Inflammatory macrophage treated with lipopolysaccharide for 4 hours (primary cell): ENCODE measurements around the gene MRPL21.
A peak's percentile ranks its signal among the peaks of the same experiment; 100 is the strongest.
"Not testable (repeated sequence)": the region's sequence is repeated elsewhere in the genome, so short reads cannot be mapped to it uniquely, and the experiment has no call there.

Source experiments
- DNase-seq: peaks from one replicate; pipeline ENCODE4 v3.0.0-alpha.2; 2020

Gene MRPL21

DNA sequence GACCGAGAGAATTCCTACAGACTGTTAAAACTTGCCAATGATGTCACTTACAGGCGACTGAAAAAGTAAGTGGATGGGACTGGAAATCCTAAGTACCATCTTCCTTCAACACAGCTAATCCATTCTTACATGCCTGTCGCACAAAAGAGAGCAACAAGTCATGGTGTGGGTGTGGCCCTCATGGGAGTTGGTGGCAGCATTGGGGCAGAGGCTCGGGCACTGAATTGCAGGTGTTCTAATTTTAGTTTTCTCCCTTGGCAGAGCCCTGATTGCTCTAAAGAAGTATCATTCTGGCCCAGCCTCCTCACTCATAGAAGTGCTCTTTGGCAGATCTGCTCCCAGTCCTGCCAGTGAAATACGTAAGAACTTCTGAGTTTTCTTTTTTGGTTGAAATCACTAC, 4.6 kb upstream of the MRPL21 start:
- DNase-seq = no peak

GRCh38 chr11:68905421-68906360, 2.1 kb upstream of the MRPL21 start:
- no peak for DNase-seq

- peak; percentile 42 for DNase-seq
Measured at GRCh38 chr11:68904248-68904847, 716 bp upstream of the MRPL21 start.

DNA sequence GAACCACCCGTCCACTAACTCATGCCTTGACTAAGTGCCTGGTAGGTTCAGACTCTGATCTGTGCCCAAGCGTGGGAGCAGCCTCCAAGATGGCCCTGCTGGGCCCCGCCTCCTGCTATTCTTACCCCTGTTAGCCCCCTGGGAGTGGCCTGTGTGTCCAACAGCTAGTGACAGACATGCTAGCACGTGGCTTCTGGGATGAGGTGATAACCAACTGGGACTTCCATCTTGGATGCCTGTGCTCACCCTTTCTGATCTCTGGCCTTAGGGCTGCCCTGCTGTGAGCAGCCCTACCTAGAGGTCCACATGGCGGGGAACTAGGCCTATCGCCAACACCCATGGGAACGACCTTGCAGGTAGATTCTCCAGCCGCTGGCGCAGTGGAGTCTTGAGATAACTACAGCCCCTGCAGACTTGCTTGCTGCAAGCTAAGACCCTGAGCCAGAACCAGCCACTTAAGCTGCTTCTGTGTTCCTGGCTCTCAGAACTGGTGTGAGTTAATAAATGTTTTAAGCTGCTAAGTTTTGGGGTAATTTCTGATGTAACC, 2.7 kb downstream of the MRPL21 start:
- DNase-seq = no peak

GRCh38 chr11:68897441-68897840, 6.2 kb downstream of the MRPL21 start:
- DNase-seq = no peak

- no peak for DNase-seq
Measured at GRCh38 chr11:68896171-68896959, 7.3 kb downstream of the MRPL21 start.

GRCh38 chr11:68893282-68893681, 10.3 kb downstream of the MRPL21 start:
- no peak for DNase-seq

GRCh38 chr11:68892576-68892975, 11.1 kb downstream of the MRPL21 start:
- DNase-seq = no peak

DNA sequence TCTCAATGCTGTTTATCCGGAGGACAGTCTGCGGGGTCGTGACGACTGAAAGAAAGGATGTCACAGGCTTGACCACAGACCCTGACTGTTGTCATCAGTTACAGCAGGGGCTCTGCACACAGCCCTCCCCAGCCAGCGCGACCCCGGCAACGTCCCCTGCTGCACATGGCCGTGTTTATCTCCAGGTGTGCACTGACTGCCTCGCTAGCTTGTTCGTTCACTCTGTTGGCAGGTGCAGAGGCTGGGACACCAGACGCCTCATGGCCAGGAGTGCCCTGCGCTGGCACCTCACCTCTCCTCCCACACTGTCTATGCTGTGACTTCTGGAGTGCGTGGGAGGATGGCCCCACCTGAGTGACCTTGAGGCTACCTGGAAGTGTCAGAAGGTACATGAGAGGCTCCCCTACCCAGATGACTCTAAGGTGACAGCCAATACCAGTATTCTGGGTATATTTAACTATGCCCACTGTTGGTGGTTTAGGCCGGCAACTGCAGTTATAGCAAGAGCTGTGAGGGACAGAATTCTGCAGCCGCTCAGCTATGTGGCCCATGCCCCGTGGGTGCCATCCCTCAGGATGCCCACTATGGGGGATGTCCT, 12.2 kb downstream of the MRPL21 start:
- DNase-seq = no peak

DNA sequence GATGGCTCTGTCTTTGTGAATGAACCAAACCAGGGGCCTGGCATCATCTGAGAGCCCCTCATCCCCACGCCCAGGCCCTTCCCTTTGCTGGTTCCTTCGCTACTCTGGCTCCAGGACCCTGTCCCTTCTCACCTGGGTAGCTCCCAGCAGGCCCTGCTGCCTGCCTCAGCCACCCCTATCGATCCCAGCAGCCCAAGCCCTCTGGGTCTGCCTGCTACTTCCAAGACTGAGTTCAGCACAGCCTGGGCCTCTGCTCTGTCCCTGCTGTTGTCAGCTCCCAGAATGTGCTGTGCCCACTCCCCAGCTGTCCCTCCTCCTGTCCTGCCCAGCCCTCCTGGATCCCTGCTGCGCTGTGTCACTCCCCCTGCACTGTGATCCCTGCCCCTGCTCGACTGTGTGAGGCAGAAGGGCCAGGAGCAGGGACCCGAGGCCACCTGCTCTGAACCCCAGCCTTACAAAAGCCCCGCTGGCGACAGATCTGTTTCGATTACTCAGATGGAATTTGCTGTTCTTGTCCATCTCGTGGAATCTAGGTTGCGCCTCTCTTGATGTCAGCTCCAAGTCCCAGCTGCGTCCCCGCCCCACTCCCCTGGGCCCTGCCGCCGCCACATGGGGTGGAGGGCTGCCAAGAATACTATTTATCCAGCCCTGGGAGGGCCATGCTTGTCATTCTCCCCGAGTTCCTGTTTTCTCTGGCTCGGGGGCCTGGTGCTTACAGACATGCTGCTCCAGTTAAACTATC, 13.0 kb downstream of the MRPL21 start:
- DNase-seq = no peak

DNA sequence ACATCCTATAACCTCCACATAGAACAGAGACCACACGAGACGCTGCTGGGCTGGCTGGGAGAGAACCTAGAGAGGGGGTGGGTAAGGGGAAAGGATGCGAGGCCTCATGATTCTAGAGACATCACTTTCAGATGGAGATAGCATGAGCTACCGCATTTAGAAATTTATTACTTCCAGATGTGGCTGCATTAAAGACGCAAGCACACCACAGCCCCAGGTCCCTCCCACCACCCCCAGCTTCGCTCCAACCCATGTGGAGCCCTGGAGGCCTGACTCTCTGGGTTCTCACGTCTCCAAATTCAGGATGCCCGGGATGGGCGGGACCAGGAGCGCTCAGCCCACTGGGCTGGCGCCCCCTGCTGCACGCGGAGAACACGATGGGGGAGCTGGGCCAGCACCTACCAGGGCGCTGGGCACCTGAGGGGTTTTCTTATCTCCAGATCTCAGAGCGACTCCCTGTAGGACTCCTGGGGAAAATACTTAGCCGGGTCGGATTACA, 13.6 kb downstream of the MRPL21 start:
- no peak for DNase-seq

DNA sequence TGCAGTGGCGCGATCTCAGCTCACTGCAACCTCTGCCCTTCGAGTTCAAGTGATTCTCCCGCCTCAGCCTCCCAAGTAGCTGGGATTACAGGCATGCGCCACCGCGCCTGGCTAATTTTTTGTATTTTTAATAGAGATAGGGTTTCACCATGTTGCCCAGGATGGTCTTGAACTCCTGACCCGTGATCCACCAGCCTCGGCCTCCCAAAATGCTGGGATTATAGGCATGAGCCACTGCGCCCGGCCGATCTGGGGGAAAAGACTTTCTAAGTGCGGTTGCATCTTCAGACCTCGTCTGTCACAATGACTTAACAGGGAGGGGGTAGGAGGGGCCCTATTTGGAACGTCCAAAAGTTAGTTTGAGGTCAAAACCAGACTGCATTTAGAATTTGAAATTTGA, 18.8 kb downstream of the MRPL21 start:
- not testable (repeated sequence) for DNase-seq

GRCh38 chr11:68882391-68882790, 21.2 kb downstream of the MRPL21 start:
- DNase-seq = no peak

- no peak for DNase-seq
Measured at GRCh38 chr11:68881320-68881719, 22.3 kb downstream of the MRPL21 start.

DNA sequence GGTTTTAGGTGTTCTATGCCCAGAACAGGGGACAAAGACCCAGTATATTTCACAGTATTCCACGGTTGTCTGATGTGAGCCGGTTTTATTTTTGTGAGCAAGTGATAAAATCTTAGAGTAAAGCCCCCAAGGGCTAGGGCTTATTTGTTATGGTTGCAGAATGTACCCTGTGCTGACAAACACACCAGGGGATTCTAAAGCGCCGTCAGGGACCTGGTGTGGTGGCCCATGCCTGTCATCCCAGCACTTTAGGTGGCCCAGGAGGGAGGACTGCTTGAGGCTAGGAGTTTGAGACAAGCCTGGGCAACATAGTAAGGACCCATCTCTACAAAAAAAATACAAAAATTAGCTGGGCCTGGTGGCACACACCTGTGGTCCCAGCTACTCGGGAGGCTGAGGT, 22.8 kb downstream of the MRPL21 start:
- no peak for DNase-seq

DNA sequence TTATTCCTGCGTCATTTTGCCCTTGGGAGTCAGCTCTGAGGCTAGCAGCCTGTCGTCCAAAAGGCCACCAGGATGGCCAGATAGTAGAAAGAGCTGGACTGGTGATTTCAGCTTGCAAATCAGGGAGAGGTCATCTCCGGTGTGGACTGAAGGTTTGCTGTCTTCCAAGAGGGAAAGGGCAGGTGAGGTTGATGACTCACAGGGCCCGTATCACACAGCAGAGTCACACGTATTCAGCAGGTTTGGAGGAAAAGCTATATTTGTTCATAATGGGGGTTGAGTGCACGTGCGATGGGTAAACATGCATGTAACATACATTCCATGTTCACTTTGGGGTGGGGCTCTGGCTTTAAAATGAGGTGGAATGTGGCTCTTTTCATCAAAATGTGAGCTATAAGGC, 25.6 kb downstream of the MRPL21 start:
- no peak for DNase-seq

DNA sequence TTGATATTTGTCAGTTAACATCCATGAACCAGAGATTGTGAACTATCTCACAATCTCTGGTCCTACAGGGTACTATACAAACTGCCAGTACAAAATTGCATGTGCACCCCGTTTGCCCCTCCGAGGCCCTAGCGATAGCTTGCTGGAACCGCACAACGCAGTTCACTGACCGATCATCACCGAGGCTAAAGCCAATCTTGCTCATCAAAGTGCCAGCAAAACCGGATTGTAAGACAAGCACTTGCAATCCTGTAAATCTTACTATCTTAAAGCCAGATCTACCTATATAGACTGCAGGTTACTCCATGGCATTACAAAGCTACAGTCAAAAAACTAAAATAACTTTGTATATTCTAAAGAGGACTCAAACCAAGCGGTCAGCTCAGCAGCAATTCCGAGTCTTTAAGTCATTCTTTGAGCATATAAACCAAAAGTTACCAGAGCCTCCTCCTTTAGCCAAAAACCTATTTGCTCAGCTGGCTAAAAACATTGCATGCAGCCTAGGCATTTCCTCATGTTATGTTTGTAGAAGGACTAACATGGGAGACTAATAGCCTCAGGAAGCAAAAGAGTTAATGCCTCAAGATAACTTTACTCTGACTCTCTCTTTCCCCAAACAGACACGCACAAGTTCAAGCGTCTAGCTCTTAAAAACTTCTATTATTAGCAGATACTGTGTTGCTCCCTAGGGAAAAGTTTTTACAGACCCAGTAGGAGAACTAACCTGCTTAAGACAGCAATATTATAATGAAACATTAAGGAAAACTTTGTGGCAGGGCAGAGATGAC, 31.2 kb downstream of the MRPL21 start:
- DNase-seq = no peak

DNA sequence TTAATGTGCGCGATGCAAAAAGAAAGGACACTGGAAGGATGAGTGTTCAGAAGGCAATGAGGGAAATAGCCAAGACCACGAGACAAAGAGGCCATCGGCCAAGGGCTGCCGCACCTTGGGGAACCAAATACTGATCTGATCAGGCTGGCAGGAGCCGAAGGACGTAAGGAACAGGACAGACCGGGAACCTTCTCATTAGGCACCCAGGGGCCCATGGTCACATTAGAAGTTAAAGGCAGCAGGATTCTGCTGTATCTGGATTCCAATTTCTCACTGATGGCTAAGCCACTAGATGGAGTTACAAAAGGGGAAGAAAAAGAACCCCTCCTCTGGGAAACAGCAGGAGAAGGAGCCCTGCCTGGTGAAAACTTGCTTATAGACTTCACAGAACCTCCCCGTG, 33.2 kb downstream of the MRPL21 start:
- peak; percentile 12 for DNase-seq

- no peak for DNase-seq
Measured at GRCh38 chr11:68868221-68868835, 35.3 kb downstream of the MRPL21 start.

GRCh38 chr11:68867066-68867465, 36.6 kb downstream of the MRPL21 start:
- no peak for DNase-seq

DNA sequence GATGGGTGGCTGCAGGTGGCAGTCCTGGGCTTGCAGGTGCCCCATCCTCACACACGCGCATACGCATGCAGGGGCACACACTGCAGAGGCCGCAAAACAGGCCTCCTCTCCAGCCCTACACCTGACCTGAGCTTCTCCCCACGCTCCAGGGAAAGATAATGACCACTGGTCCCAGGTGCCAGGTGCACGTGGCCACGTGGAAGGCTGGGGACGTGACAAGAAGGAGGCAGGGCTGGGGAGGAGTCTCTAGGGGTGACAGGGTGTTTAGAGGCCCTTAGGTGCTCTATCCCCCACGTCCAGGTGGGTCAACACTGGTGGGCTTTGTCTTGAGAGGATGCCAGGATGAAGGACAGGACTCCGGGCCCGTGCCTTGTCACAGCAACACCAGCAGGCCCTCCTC, 38.4 kb downstream of the MRPL21 start:
- no peak for DNase-seq
